COLO829 (cell line): Measurements from ENCODE around the gene SGMS1.

Source experiments
- DNase-seq: peaks from one replicate; pipeline ENCODE4 v3.0.0; 2012; ENCODE audit warnings: low spot score

SGMS1 gene

GRCh38 chr10:50397312-50398140 is 226.2 kb downstream of the SGMS1 start:
- DNase-seq = no peak

GRCh38 chr10:50396491-50397311 is 227.1 kb downstream of the SGMS1 start:
- no peak for DNase-seq

GRCh38 chr10:50395851-50396250 is 227.9 kb downstream of the SGMS1 start:
- no peak for DNase-seq

- DNase-seq = no peak
These were observed 228.5 kb downstream of the SGMS1 start for GRCh38 chr10:50395271-50395670.

GRCh38 chr10:50394832-50395231 is 228.9 kb downstream of the SGMS1 start:
- no peak for DNase-seq

GRCh38 chr10:50393784-50394467 is 229.8 kb downstream of the SGMS1 start:
- no peak for DNase-seq

- no peak for DNase-seq
These were observed 230.6 kb downstream of the SGMS1 start for GRCh38 chr10:50392966-50393718.

GRCh38 chr10:50392426-50392825 is 231.3 kb downstream of the SGMS1 start:
- DNase-seq = no peak

GRCh38 chr10:50390302-50390701 is 233.5 kb downstream of the SGMS1 start:
- DNase-seq = no peak

GRCh38 chr10:50388181-50388580 is 235.6 kb downstream of the SGMS1 start:
- DNase-seq = no peak

GRCh38 chr10:50387732-50388073 is 236.1 kb downstream of the SGMS1 start:
- no peak for DNase-seq

- DNase-seq = no peak
These were observed 236.6 kb downstream of the SGMS1 start for GRCh38 chr10:50387007-50387731.

- DNase-seq = no peak
These were observed 238.1 kb downstream of the SGMS1 start for GRCh38 chr10:50385624-50386023.

GRCh38 chr10:50384898-50385297 is 238.9 kb downstream of the SGMS1 start:
- DNase-seq = no peak

GRCh38 chr10:50384238-50384637 is 239.5 kb downstream of the SGMS1 start:
- no peak for DNase-seq

GRCh38 chr10:50382576-50383023 is 241.2 kb downstream of the SGMS1 start:
- DNase-seq = no peak

GRCh38 chr10:50381642-50382041 is 242.1 kb downstream of the SGMS1 start:
- no peak for DNase-seq

GRCh38 chr10:50379616-50380015 is 244.1 kb downstream of the SGMS1 start:
- no peak for DNase-seq

GRCh38 chr10:50375745-50376144 is 248.0 kb downstream of the SGMS1 start:
- no peak for DNase-seq

GRCh38 chr10:50375051-50375452 is 248.7 kb downstream of the SGMS1 start:
- DNase-seq = no peak

GRCh38 chr10:50373821-50374501 is 249.8 kb downstream of the SGMS1 start:
- no peak for DNase-seq
